Bronchial epithelial cell (primary cell): ENCODE data around the gene ZNF428. TPM values are rescaled to one million over a fixed set of nuclear protein-coding genes. Genes with fewer than 3 reads are reported as not detected.

Experiments
- DNase-seq: peaks from one replicate; pipeline ENCODE4 v3.0.0-alpha.2; 2010; ENCODE audit warnings: low read depth
- FAIRE-seq: peaks from 2 replicates; lab custom pipeline; 2011; peaks lifted over from hg19 to GRCh38; lab: Jason Lieb, UNC
- H3K27me3 ChIP-seq: 2 replicates; pipeline ENCODE4 v1.5.1; 2011; ENCODE audit warnings: low read length; ENCODE audit not compliant: control insufficient read depth, insufficient read depth
- H3K36me3 ChIP-seq: 2 replicates; pipeline ENCODE4 v1.5.1; 2011; ENCODE audit warnings: low read length; ENCODE audit not compliant: control insufficient read depth, insufficient read depth
- H3K4me3 ChIP-seq: 2 replicates; pipeline ENCODE4 v1.5.1; 2011; ENCODE audit warnings: mild to moderate bottlenecking, low read depth, low read length, control low read depth
- total RNA-seq: library from RNA; depleted of rRNA; stranded (reverse); fragments of >200 nt; gene quantifications from 2 replicates; pipeline ENCODE4 v1.2.1, GENCODE V29; 2014
- TF ChIP-seq, protein P1 (sequence below): IDR thresholded peaks from 2 replicates; pipeline ENCODE4 v1.5.1; 2011; ENCODE audit warnings: mild to moderate bottlenecking, moderate library complexity, low read length, control low read depth, inconsistent platforms; ENCODE audit not compliant: insufficient read depth, severe bottlenecking

Gene ZNF428
- total RNA-seq, 1 donor from 2014 or later, result 14.5 TPM

DNA sequence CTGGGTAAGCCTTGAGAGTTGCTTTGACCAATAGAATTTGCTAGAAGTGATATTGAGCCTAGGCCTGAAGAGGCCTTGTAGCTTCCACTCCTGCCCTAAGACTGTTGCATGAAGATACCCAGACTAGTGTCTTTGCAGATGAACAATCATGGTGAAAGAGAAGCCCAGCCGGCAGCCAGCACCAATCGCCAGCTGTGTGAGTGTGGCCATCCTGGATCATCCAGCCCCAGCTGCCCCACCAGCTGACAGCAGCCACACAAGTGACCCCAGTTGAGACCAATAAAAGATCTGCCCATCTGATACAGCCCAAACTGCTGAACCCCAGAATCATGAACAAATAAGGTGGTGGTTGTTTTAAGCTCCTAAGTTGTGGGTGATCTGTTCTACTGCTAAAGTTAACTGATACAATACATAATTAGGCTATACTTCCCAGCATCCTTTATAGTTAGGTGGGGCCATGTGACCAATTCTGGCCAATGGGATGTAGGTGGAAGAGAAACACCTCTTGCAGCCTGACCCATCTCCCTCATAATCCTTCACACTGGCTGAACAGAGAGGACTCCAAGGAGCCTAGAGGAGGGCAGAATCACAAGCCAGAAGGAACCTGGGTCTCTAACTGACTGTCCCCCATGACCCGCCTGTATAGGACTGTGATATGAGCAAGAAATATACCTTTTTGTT is 9.4 kb upstream of the ZNF428 start:
- Histone ChIP-seq H3K27me3 (no peaks in the 10 kb centered on the region), H3K4me3 (no peak overlapping the region), H3K36me3 (no peaks in the 10 kb centered on the region)
- FAIRE-seq, result no peak
- TF ChIP-seq, protein P1, sequence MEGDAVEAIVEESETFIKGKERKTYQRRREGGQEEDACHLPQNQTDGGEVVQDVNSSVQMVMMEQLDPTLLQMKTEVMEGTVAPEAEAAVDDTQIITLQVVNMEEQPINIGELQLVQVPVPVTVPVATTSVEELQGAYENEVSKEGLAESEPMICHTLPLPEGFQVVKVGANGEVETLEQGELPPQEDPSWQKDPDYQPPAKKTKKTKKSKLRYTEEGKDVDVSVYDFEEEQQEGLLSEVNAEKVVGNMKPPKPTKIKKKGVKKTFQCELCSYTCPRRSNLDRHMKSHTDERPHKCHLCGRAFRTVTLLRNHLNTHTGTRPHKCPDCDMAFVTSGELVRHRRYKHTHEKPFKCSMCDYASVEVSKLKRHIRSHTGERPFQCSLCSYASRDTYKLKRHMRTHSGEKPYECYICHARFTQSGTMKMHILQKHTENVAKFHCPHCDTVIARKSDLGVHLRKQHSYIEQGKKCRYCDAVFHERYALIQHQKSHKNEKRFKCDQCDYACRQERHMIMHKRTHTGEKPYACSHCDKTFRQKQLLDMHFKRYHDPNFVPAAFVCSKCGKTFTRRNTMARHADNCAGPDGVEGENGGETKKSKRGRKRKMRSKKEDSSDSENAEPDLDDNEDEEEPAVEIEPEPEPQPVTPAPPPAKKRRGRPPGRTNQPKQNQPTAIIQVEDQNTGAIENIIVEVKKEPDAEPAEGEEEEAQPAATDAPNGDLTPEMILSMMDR, result no peak
- no peak for DNase-seq

GRCh38 chr19:43626838-43627237 is 7.4 kb upstream of the ZNF428 start:
- DNase-seq (no peak), FAIRE-seq (no peak)
- Histone ChIP-seq H3K36me3 (no peaks in the 10 kb centered on the region), H3K27me3 (no peaks in the 10 kb centered on the region), H3K4me3 (no peak overlapping the region)
- TF ChIP-seq, protein P1, result no peak

GRCh38 chr19:43625918-43626579 is 6.6 kb upstream of the ZNF428 start:
- TF ChIP-seq, protein P1, result no peak

DNA sequence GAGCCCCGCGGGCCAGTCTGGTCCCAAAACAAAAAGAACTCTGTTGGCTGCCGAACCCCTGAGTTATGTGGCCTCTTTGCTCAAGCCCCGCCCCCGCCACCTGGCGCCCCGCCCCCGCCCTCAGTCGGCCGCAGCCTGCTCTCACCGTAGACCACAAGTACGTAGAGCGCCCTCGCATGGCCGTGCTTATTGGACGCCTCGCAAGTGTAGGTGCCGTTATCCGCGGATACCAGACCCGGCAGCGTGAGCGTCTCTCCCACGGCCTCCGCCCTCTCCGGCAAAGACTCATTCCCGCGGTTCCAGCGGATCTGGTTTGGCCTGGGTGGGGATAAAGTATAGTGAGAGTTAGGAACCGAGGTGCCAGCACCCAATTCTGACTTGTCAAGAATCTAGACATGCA is 5.5 kb upstream of the ZNF428 start:
- FAIRE-seq, result no peak
- TF ChIP-seq, protein P1, result peak; percentile 26
- no peaks in the 10 kb centered on the region for H3K27me3 ChIP-seq
- DNase-seq, result peak; percentile 19
- H3K4me3 ChIP-seq, result no peak overlapping the region
- H3K36me3 ChIP-seq, result no peaks in the 10 kb centered on the region

More at GRCh38 chr19:43625918-43626579, 6.6 kb upstream of the ZNF428 start:
- H3K36me3 ChIP-seq, result no peaks in the 10 kb centered on the region
- H3K27me3 ChIP-seq, result no peaks in the 10 kb centered on the region
- H3K4me3 ChIP-seq, result no peak overlapping the region
- DNase-seq (no peak), FAIRE-seq (peak; percentile 47)

GRCh38 chr19:43623889-43624670 is 4.7 kb upstream of the ZNF428 start:
- TF ChIP-seq, protein P1, result no peak

More at GRCh38 chr19:43623889-43624670, 4.7 kb upstream of the ZNF428 start:
- no peak for DNase-seq
- no peak overlapping the region for H3K4me3 ChIP-seq
- H3K36me3 ChIP-seq, result no peaks in the 10 kb centered on the region
- FAIRE-seq, result no peak
- H3K27me3 ChIP-seq, result no peaks in the 10 kb centered on the region
